Measurements from ENCODE around the gene TMEM60.

TMEM60 gene

GRCh38 chr7:77813180-77813579, 14.9 kb upstream of the TMEM60 start:
- H3K27ac ChIP-seq (ENCODE audit: low read depth, low read length) = no peak overlapping the region
- H3K9ac ChIP-seq (ENCODE audit: low read length in 5 of 5) = no peak overlapping the region
- H3K9me3 ChIP-seq (ENCODE audit: control insufficient read depth in 5 of 5, low read length in 5 of 5) = peaks cover 0 to 4% (median 3%) of the 10 kb centered on the region in 5 donors
- H3K36me3 ChIP-seq (ENCODE audit: control insufficient read depth in 5 of 5, insufficient read depth in 5 of 5, low read length in 5 of 5) = peaks cover 0 to 6% (median 0%) of the 10 kb centered on the region in 5 donors
- no peaks in the 10 kb centered on the region for H3K4me1 ChIP-seq (ENCODE audit: control insufficient read depth in 5 of 5, insufficient read depth in 5 of 5, low read length in 5 of 5)
- H3K4me3 ChIP-seq (ENCODE audit: low read depth in 1 of 5, low read length in 5 of 5) = no peak overlapping the region
- no peaks in the 10 kb centered on the region for H3K27me3 ChIP-seq (ENCODE audit: control insufficient read depth in 5 of 5, insufficient read depth in 4 of 5, low read length in 5 of 5)

DNA sequence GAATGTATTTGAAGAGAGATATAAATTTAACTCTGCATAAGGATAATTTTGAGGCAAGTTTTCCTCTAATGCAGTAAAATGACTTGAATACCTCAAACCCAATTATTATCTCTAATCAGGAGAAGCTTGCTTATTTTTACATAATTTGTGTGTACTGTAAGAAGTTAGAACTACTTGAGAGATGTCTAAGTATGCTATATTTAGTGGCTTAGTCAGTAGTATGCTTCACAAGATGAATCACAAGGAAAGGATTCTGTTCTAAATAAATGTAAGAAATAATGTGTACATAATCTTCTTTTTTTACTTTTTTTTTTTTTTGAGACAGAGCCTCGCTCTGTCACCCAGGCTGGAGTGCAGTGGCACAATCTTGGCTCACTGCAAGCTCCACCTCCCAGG, 14.1 kb upstream of the TMEM60 start:
- Histone ChIP-seq H3K9me3 (ENCODE audit: control insufficient read depth in 5 of 5, low read length in 5 of 5) (peaks cover 0 to 10% (median 8%) of the 10 kb centered on the region in 5 donors), H3K27ac (ENCODE audit: low read depth, low read length) (no peak overlapping the region), H3K4me3 (ENCODE audit: low read depth in 1 of 5, low read length in 5 of 5) (no peak overlapping the region), H3K4me1 (ENCODE audit: control insufficient read depth in 5 of 5, insufficient read depth in 5 of 5, low read length in 5 of 5) (no peaks in the 10 kb centered on the region), H3K27me3 (ENCODE audit: control insufficient read depth in 5 of 5, insufficient read depth in 4 of 5, low read length in 5 of 5) (no peaks in the 10 kb centered on the region), H3K36me3 (ENCODE audit: control insufficient read depth in 5 of 5, insufficient read depth in 5 of 5, low read length in 5 of 5) (peaks cover 0 to 3% (median 0%) of the 10 kb centered on the region in 5 donors), H3K9ac (ENCODE audit: low read length in 5 of 5) (no peak overlapping the region)

DNA sequence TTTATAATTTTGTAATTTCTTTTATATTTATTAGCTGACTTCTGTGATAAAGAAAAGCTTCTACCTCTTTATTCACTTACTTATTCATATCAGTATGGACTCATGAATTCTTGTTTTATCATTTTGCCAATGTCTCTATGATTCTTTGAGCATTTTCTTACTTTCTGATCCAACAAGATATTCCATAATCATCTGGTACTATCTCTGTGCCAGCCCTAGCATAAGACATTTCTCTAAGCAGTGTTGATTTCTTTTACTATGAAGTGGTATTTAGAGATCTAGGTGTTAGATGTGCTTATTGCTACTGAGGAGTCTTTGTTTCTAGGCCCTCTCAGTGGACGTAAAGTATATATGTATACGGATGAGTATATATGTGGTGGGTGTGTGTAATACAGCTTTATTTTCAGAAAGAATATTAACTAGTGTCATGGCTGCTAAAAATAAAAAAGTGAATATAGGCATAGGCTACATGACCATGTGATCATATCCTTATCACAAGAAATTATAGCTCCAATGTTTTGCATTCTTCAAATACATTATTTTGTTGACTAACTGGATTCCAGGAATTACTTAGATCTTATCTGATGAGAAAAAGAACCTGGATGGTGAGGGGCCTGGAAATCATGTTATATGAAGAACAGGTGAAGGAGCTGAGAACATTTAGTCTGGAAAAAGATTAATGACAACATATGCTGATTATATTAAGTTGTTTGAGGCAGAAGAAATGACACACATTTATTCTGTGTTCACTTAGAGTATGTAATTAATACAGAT, 13.5 kb upstream of the TMEM60 start:
- Histone ChIP-seq H3K9ac (ENCODE audit: low read length in 5 of 5) (no peak overlapping the region), H3K27me3 (ENCODE audit: control insufficient read depth in 5 of 5, insufficient read depth in 4 of 5, low read length in 5 of 5) (no peaks in the 10 kb centered on the region), H3K27ac (ENCODE audit: low read depth, low read length) (no peak overlapping the region), H3K9me3 (ENCODE audit: control insufficient read depth in 5 of 5, low read length in 5 of 5) (peaks cover under 1 to 15% (median 11%) of the 10 kb centered on the region in 5 donors), H3K4me1 (ENCODE audit: control insufficient read depth in 5 of 5, insufficient read depth in 5 of 5, low read length in 5 of 5) (no peaks in the 10 kb centered on the region), H3K36me3 (ENCODE audit: control insufficient read depth in 5 of 5, insufficient read depth in 5 of 5, low read length in 5 of 5) (peaks cover 0 to 2% (median 0%) of the 10 kb centered on the region in 5 donors), H3K4me3 (ENCODE audit: low read depth in 1 of 5, low read length in 5 of 5) (no peak overlapping the region)

GRCh38 chr7:77808517-77808916, 10.3 kb upstream of the TMEM60 start:
- Histone ChIP-seq H3K27me3 (ENCODE audit: control insufficient read depth in 5 of 5, insufficient read depth in 4 of 5, low read length in 5 of 5) (no peaks in the 10 kb centered on the region), H3K4me1 (ENCODE audit: control insufficient read depth in 5 of 5, insufficient read depth in 5 of 5, low read length in 5 of 5) (no peaks in the 10 kb centered on the region), H3K9ac (ENCODE audit: low read length in 5 of 5) (no peak overlapping the region), H3K36me3 (ENCODE audit: control insufficient read depth in 5 of 5, insufficient read depth in 5 of 5, low read length in 5 of 5) (no peaks in the 10 kb centered on the region), H3K27ac (ENCODE audit: low read depth, low read length) (no peak overlapping the region), H3K4me3 (ENCODE audit: low read depth in 1 of 5, low read length in 5 of 5) (no peak overlapping the region), H3K9me3 (ENCODE audit: control insufficient read depth in 5 of 5, low read length in 5 of 5) (peaks cover 4 to 23% (median 13%) of the 10 kb centered on the region in 5 donors)

GRCh38 chr7:77806425-77806824, 8.2 kb upstream of the TMEM60 start:
- Histone ChIP-seq H3K36me3 (ENCODE audit: control insufficient read depth in 5 of 5, insufficient read depth in 5 of 5, low read length in 5 of 5) (no peaks in the 10 kb centered on the region), H3K4me1 (ENCODE audit: control insufficient read depth in 5 of 5, insufficient read depth in 5 of 5, low read length in 5 of 5) (peaks cover 0 to 11% (median 1%) of the 10 kb centered on the region in 5 donors), H3K9me3 (ENCODE audit: control insufficient read depth in 5 of 5, low read length in 5 of 5) (peaks cover 4 to 23% (median 13%) of the 10 kb centered on the region in 5 donors), H3K27me3 (ENCODE audit: control insufficient read depth in 5 of 5, insufficient read depth in 4 of 5, low read length in 5 of 5) (no peaks in the 10 kb centered on the region), H3K9ac (ENCODE audit: low read length in 5 of 5) (no peak overlapping the region), H3K27ac (ENCODE audit: low read depth, low read length) (no peak overlapping the region), H3K4me3 (ENCODE audit: low read depth in 1 of 5, low read length in 5 of 5) (no peak overlapping the region)

DNA sequence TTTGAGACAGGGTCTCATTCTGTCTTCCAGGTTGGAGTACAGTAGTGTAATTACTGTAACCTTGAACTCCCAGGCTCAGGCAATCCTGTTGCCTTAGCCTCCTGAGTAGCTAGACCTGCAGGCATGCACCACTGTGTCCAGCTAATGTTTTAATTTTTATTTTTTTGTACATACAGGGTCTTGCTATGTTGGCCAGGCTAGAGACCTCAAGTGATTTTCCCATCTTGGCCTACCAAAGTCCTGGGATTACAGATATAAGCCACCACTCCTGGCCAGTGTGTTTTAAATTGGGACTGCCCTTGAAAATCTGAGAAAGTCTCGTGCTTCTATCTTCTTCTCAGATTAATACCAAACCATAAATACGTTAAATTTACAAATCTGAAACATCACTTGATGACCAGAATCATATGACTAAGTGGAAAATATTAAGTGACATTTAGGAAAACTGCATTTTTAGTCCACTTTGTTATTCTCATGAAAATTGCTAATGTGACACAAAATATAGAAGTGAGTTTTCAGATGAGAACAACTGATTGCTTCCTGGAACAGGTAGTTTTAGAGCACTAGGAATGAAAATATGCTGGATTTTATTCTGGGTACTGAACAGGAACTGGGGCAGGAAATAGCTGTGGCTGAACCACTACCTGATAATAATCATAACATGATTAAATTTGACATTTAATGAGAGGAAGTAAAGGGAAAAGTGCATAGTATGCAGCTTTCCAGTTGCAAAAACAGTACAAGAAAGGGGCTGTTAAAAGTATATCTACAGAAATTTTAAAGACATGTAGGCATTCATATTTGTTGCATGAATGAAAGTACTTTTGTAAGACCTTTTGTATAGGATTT, 4.5 kb upstream of the TMEM60 start:
- no peak overlapping the region for H3K27ac ChIP-seq (ENCODE audit: low read depth, low read length)
- no peaks in the 10 kb centered on the region for H3K36me3 ChIP-seq (ENCODE audit: control insufficient read depth in 5 of 5, insufficient read depth in 5 of 5, low read length in 5 of 5)
- H3K4me1 ChIP-seq (ENCODE audit: control insufficient read depth in 5 of 5, insufficient read depth in 5 of 5, low read length in 5 of 5) = peaks cover 3 to 23% (median 11%) of the 10 kb centered on the region in 5 donors
- no peak overlapping the region for H3K9ac ChIP-seq (ENCODE audit: low read length in 5 of 5)
- H3K4me3 ChIP-seq (ENCODE audit: low read depth in 1 of 5, low read length in 5 of 5) = no peak overlapping the region
- H3K27me3 ChIP-seq (ENCODE audit: control insufficient read depth in 5 of 5, insufficient read depth in 4 of 5, low read length in 5 of 5) = no peaks in the 10 kb centered on the region
- H3K9me3 ChIP-seq (ENCODE audit: control insufficient read depth in 5 of 5, low read length in 5 of 5) = peaks cover 4 to 19% (median 13%) of the 10 kb centered on the region in 5 donors

- no peak overlapping the region for H3K4me3 ChIP-seq (ENCODE audit: low read depth in 1 of 5, low read length in 5 of 5)
- H3K9ac ChIP-seq (ENCODE audit: low read length in 5 of 5) = no peak overlapping the region
- H3K36me3 ChIP-seq (ENCODE audit: control insufficient read depth in 5 of 5, insufficient read depth in 5 of 5, low read length in 5 of 5) = no peaks in the 10 kb centered on the region
- H3K4me1 ChIP-seq (ENCODE audit: control insufficient read depth in 5 of 5, insufficient read depth in 5 of 5, low read length in 5 of 5) = peaks cover 3 to 37% (median 28%) of the 10 kb centered on the region in 5 donors
- no peaks in the 10 kb centered on the region for H3K27me3 ChIP-seq (ENCODE audit: control insufficient read depth in 5 of 5, insufficient read depth in 4 of 5, low read length in 5 of 5)
- peaks cover 0 to 5% (median under 1%) of the 10 kb centered on the region in 5 donors for H3K9me3 ChIP-seq (ENCODE audit: control insufficient read depth in 5 of 5, low read length in 5 of 5)
- no peak overlapping the region for H3K27ac ChIP-seq (ENCODE audit: low read depth, low read length)
These were observed 2.5 kb upstream of the TMEM60 start for GRCh38 chr7:77800730-77801129.

DNA sequence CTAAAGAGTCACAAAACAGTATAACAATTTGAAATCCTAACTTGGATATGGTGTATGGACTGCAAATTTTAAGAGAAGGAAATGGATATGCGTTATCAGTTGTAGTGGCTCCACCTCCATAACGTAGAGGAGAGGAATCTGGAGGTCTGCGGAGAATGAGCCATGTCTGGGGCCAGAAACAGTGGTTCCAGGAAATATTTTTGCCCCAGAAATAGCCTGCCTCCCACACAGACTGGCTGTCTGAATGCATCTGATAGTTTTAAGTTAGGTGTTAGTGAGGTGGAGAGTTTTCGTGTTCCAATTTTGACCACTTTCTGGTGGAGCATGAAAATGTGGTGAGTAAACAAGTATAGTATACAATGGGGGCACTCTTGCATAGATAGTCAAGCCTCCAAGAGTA, 1.9 kb upstream of the TMEM60 start:
- Histone ChIP-seq H3K9ac (ENCODE audit: low read length in 5 of 5) (no peak overlapping the region), H3K36me3 (ENCODE audit: control insufficient read depth in 5 of 5, insufficient read depth in 5 of 5, low read length in 5 of 5) (no peaks in the 10 kb centered on the region), H3K4me3 (ENCODE audit: low read depth in 1 of 5, low read length in 5 of 5) (peak overlapping the region in 1 of 5 donors; percentile 6), H3K9me3 (ENCODE audit: control insufficient read depth in 5 of 5, low read length in 5 of 5) (peaks cover 0 to 3% (median 0%) of the 10 kb centered on the region in 5 donors), H3K4me1 (ENCODE audit: control insufficient read depth in 5 of 5, insufficient read depth in 5 of 5, low read length in 5 of 5) (peaks cover 3 to 37% (median 28%) of the 10 kb centered on the region in 5 donors), H3K27ac (ENCODE audit: low read depth, low read length) (no peak overlapping the region), H3K27me3 (ENCODE audit: control insufficient read depth in 5 of 5, insufficient read depth in 4 of 5, low read length in 5 of 5) (no peaks in the 10 kb centered on the region)

GRCh38 chr7:77799078-77799964, 1.1 kb upstream of the TMEM60 start:
- Histone ChIP-seq H3K27me3 (ENCODE audit: control insufficient read depth in 5 of 5, insufficient read depth in 4 of 5, low read length in 5 of 5) (no peaks in the 10 kb centered on the region), H3K4me1 (ENCODE audit: control insufficient read depth in 5 of 5, insufficient read depth in 5 of 5, low read length in 5 of 5) (peaks cover 3 to 37% (median 34%) of the 10 kb centered on the region in 5 donors), H3K27ac (ENCODE audit: low read depth, low read length) (peak overlapping the region; percentile 84), H3K9ac (ENCODE audit: low read length in 5 of 5) (peak overlapping the region; percentile 69 to 88 (median 78)), H3K36me3 (ENCODE audit: control insufficient read depth in 5 of 5, insufficient read depth in 5 of 5, low read length in 5 of 5) (peaks cover 0 to 4% (median 0%) of the 10 kb centered on the region in 5 donors), H3K9me3 (ENCODE audit: control insufficient read depth in 5 of 5, low read length in 5 of 5) (no peaks in the 10 kb centered on the region), H3K4me3 (ENCODE audit: low read depth in 1 of 5, low read length in 5 of 5) (peak overlapping the region; percentile 70 to 99 (median 97))

All from subcutaneous abdominal adipose tissue (tissue), 5 donors.